ENCODE data around the gene FXYD7. TPM values are rescaled to one million over a fixed set of nuclear protein-coding genes. Genes with fewer than 3 reads are reported as not detected.

The FXYD7 gene
- total and polyA plus RNA-seq, 2 of the 13 experiments (the other 11 are each of a cell fraction or from before 2014, with no cell fraction given) = 0.55 TPM; not detected in 1

GRCh38 chr19:35100588-35101533 lies 42.2 kb upstream of the FXYD7 start (continued):
- TF ChIP-seq AFF4 (CRISPR knock-in tag; IDR thresholded peaks at IDR 0.05) = no peak
- TF ChIP-seq DBP (CRISPR knock-in tag; IDR thresholded peaks at IDR 0.05; ENCODE audit: not compliant biosample characterization) = no peak
- TF ChIP-seq GATA4 (IDR thresholded peaks at IDR 0.05; ENCODE audit: borderline replicate concordance, low read depth) = no peak
- TF ChIP-seq HINFP (CRISPR knock-in tag; IDR thresholded peaks at IDR 0.05; ENCODE audit: low read depth) = no peak
- TF ChIP-seq ZNF282 (IDR thresholded peaks at IDR 0.05; ENCODE audit: partially characterized antibody) = no peak
- no peak for TF ChIP-seq SRSF4 (IDR thresholded peaks at IDR 0.05; ENCODE audit: low read depth, low read length, poor library complexity, severe bottlenecking)
- no peak for TF ChIP-seq ZFP91 (CRISPR knock-in tag; IDR thresholded peaks at IDR 0.05; ENCODE audit: borderline replicate concordance)
- no peak for TF ChIP-seq ZNF577 (CRISPR knock-in tag; IDR thresholded peaks at IDR 0.05; ENCODE audit: borderline replicate concordance, low read depth)
- TF ChIP-seq RARA (CRISPR knock-in tag; IDR thresholded peaks at IDR 0.05) = peak; percentile 57
- TF ChIP-seq ELF3 (CRISPR knock-in tag; IDR thresholded peaks at IDR 0.05) = 0 out of 2 replicates have a peak, but pooled peaks have one; percentile 33
- TF ChIP-seq SIN3A (IDR thresholded peaks at IDR 0.05; ENCODE audit: borderline replicate concordance, low read depth, low read length) = no peak
- no peak for TF ChIP-seq LCORL (IDR thresholded peaks at IDR 0.05)
- 0 out of 2 replicates have a peak, but pooled peaks have one; percentile 23 for TF ChIP-seq LCORL (CRISPR knock-in tag; IDR thresholded peaks at IDR 0.05)
- no peak for TF ChIP-seq CSRNP1 (CRISPR knock-in tag; IDR thresholded peaks at IDR 0.05)
- TF ChIP-seq GATAD2A (CRISPR knock-in tag; IDR thresholded peaks at IDR 0.05) = no peak
- no peak for TF ChIP-seq CENPBD1 (CRISPR knock-in tag; IDR thresholded peaks at IDR 0.05; ENCODE audit: borderline replicate concordance, low read depth)
- no peak for TF ChIP-seq ZNF652 (CRISPR knock-in tag; IDR thresholded peaks at IDR 0.05; ENCODE audit: borderline replicate concordance, low read depth)
- TF ChIP-seq DR1 (CRISPR knock-in tag; IDR thresholded peaks at IDR 0.05) = no peak

Measured in HepG2 (cell line).